Ascending aorta (tissue), 2 donors: ENCODE results near the gene PRMT7. TPM values are rescaled to one million over a fixed set of nuclear protein-coding genes. Genes with fewer than 3 reads are reported as not detected.
A peak's percentile ranks its signal among the peaks of the same experiment; 100 is the strongest.

Source experiments
- DNase-seq, 2 donors: peaks; one replicate each; pipeline ENCODE4 v3.0.0-alpha.2; 2019; ENCODE audit warnings: low spot score in 2 of 2
- H3K27ac ChIP-seq, 2 donors: fragments of 200-600 bp; sonication (generic); one replicate each; pipeline ENCODE4 v1.5.1; 2016 to 2017; ENCODE audit warnings: mild to moderate bottlenecking in 1 of 2
- H3K27me3 ChIP-seq: fragments of 200-600 bp; sonication (generic); one replicate; pipeline ENCODE4 v1.5.1; 2017
- H3K36me3 ChIP-seq, 2 donors: fragments of 200-600 bp; sonication (generic); one replicate each; pipeline ENCODE4 v1.5.1; 2016
- H3K4me1 ChIP-seq, 2 donors: fragments of 200-600 bp; sonication (generic); one replicate each; pipeline ENCODE4 v1.5.1; 2016 to 2017; ENCODE audit warnings: mild to moderate bottlenecking in 1 of 2
- H3K4me3 ChIP-seq, 2 donors: fragments of 200-600 bp; sonication (generic); one replicate each; pipeline ENCODE4 v1.5.1; 2016 to 2017; ENCODE audit warnings: mild to moderate bottlenecking in 1 of 2
- H3K9me3 ChIP-seq, 2 donors: fragments of 200-600 bp; sonication (generic); one replicate each; pipeline ENCODE4 v1.5.1; 2016
- CTCF ChIP-seq, 3 experiments: fragments of 200-600 bp in 2 of 3; fragments of 450-650 bp in 1 of 3; sonication (generic) in 2 of 3; IDR thresholded peaks; one replicate each; pipeline ENCODE4 v1.5.1; 2016 to 2019; ENCODE audit warnings: antibody characterized with exemption in 3 of 3, mild to moderate bottlenecking in 1 of 3, moderate library complexity in 1 of 3
- intact Hi-C: fragments of 100-400 bp; cut with DNase I; formaldehyde crosslinking; loops from one replicate; pipeline ENCODE4 v1.15.1; 2023
- total RNA-seq: library from RNA; depleted of rRNA; stranded (reverse); fragments of >200 nt; gene quantifications from one replicate; pipeline ENCODE4 v1.1.0, GENCODE V29; 2016

The PRMT7 gene
- total RNA-seq, 1 donor from 2014 or later: 25.1 TPM

DNA sequence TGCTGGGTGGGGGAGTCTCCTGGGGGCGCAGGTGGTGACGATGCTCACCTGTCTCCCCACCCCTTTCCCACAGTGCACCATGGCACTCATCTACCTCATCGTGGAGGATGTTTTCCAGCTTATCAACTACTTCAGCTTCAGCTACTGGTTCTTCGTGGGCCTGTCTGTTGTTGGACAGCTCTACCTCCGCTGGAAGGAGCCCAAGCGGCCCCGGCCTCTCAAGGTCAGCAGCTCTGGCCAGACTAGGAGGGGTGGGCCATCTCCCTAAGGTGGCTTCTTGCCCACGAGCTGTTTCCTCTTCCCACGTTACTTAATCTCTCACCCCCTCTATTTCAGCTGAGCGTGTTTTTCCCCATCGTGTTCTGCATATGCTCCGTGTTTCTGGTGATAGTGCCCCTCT lies 14.5 kb upstream of the PRMT7 start:
- no peak for DNase-seq
- no peaks in the 10 kb centered on the region for H3K9me3 ChIP-seq
- no peak overlapping the region for H3K4me3 ChIP-seq
- intact Hi-C loops: no loop called here
- no peak overlapping the region for H3K27ac ChIP-seq
- no peaks in the 10 kb centered on the region for H3K4me1 ChIP-seq
- TF ChIP-seq CTCF (IDR thresholded peaks at IDR 0.05): no peak
- H3K36me3 ChIP-seq: peaks cover 81 to 97% of the 10 kb centered on the region in 2 donors
- no peaks in the 10 kb centered on the region for H3K27me3 ChIP-seq

- peaks cover 79 to 97% of the 10 kb centered on the region in 2 donors for H3K36me3 ChIP-seq
- H3K9me3 ChIP-seq: no peaks in the 10 kb centered on the region
- no peaks in the 10 kb centered on the region for H3K27me3 ChIP-seq
- no peak overlapping the region for H3K27ac ChIP-seq
- DNase-seq: no peak
- TF ChIP-seq CTCF (IDR thresholded peaks at IDR 0.05): no peak
- intact Hi-C loops: no loop called here
- no peak overlapping the region for H3K4me3 ChIP-seq
- H3K4me1 ChIP-seq: no peaks in the 10 kb centered on the region
Observed at GRCh38 chr16:68296693-68297092, 14.1 kb upstream of the PRMT7 start.

GRCh38 chr16:68297908-68298307 lies 12.9 kb upstream of the PRMT7 start:
- no peak for TF ChIP-seq CTCF (IDR thresholded peaks at IDR 0.05)
- H3K4me1 ChIP-seq: no peaks in the 10 kb centered on the region
- no peaks in the 10 kb centered on the region for H3K9me3 ChIP-seq
- intact Hi-C loops: no loop called here
- no peak for DNase-seq
- peak overlapping the region in 1 of 2 donors; percentile 34 for H3K27ac ChIP-seq
- peaks cover 82 to 97% of the 10 kb centered on the region in 2 donors for H3K36me3 ChIP-seq
- H3K4me3 ChIP-seq: no peak overlapping the region
- no peaks in the 10 kb centered on the region for H3K27me3 ChIP-seq

GRCh38 chr16:68298312-68298711 lies 12.5 kb upstream of the PRMT7 start:
- intact Hi-C loops: no loop called here
- H3K36me3 ChIP-seq: peaks cover 82 to 97% of the 10 kb centered on the region in 2 donors

DNA sequence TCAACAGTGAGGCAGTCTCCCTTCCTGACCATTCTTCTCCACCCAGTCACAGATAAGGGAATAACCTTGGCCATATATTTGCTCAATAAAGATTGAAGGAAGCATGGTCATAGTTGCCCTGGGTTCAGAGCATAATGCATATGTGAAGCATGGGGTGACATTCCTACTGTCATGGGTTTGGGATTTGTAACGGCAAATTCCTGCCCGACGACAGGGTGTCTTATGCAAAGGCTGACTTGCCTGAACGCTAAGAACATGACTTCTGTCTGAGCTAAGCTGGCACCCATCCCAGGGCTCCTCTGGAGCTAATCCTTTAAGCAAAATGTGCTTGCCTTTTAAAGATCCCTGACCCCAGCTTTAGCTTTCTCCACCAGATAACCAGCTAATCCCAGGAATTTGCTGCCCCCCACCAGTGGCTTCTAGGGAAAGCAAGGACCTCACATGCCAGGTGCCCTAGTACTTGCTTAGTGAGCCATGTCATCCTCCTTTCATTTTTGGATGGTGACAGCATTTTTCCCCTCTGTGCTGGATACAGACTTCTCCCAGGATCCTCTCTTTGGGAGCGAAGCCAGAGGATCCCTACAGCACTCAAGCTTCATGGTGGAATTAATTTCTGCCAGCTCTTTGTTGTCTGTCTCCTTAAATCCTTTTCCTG lies 11.8 kb upstream of the PRMT7 start:
- no peaks in the 10 kb centered on the region for H3K4me1 ChIP-seq
- no peaks in the 10 kb centered on the region for H3K9me3 ChIP-seq
- H3K36me3 ChIP-seq: peaks cover 80 to 97% of the 10 kb centered on the region in 2 donors
- H3K4me3 ChIP-seq: no peak overlapping the region
- H3K27ac ChIP-seq: peak overlapping the region in 1 of 2 donors; percentile 34
- no peak for DNase-seq
- intact Hi-C loops: no loop called here
- H3K27me3 ChIP-seq: no peaks in the 10 kb centered on the region
- TF ChIP-seq CTCF (IDR thresholded peaks at IDR 0.05): no peak

More at GRCh38 chr16:68298312-68298711, 12.5 kb upstream of the PRMT7 start:
- H3K27me3 ChIP-seq: no peaks in the 10 kb centered on the region
- no peak for TF ChIP-seq CTCF (IDR thresholded peaks at IDR 0.05)
- no peaks in the 10 kb centered on the region for H3K4me1 ChIP-seq
- H3K9me3 ChIP-seq: no peaks in the 10 kb centered on the region
- H3K27ac ChIP-seq: peak overlapping the region in 1 of 2 donors; percentile 34
- no peak overlapping the region for H3K4me3 ChIP-seq
- no peak for DNase-seq
